Raji (cell line): ENCODE results near the gene CDK5R2.

ENCODE experiments used
- POLR2A ChIP-seq: IDR thresholded peaks from 2 replicates; pipeline ENCODE4 v1.6.1; 2011; ENCODE audit warnings: low read depth, low read length, control low read depth; ENCODE audit not compliant: insufficient read depth

The CDK5R2 gene

GRCh38 chr2:219009294-219009693 lies 49.8 kb downstream of the CDK5R2 start:
- TF ChIP-seq POLR2A = no peak

- no peak for TF ChIP-seq POLR2A
Observed at GRCh38 chr2:219010162-219010756, 50.8 kb downstream of the CDK5R2 start.

- TF ChIP-seq POLR2A = no peak
Observed at GRCh38 chr2:219010873-219011272, 51.4 kb downstream of the CDK5R2 start.
